ENCODE results near the gene SPOCK1.
A peak's percentile ranks its signal among the peaks of the same experiment; 100 is the strongest.

The SPOCK1 gene

GRCh38 chr5:137101544-137101943 is 397.6 kb downstream of the SPOCK1 start:
- peaks cover 7% of the 10 kb centered on the region for H3K27me3 Mint-ChIP-seq (ENCODE audit: low read depth)
- H3K9me3 Mint-ChIP-seq = no peaks in the 10 kb centered on the region
- H3K27ac Mint-ChIP-seq = peak overlapping the region in 1 of 3 experiments; percentile 24
- no peaks in the 10 kb centered on the region for H3K36me3 Mint-ChIP-seq (ENCODE audit: low read depth)
- no peak overlapping the region for H3K4me3 Mint-ChIP-seq
- H3K4me1 Mint-ChIP-seq = peaks cover 21% of the 10 kb centered on the region
- no peak for TF ChIP-seq CTCF (IDR thresholded peaks at IDR 0.05; ENCODE audit: unreplicated experiment in 3 of 3)

- Mint-ChIP-seq H3K27me3 (ENCODE audit: low read depth) (peaks cover 6% of the 10 kb centered on the region), H3K9me3 (no peaks in the 10 kb centered on the region)
Measured at GRCh38 chr5:137099651-137100050, 399.5 kb downstream of the SPOCK1 start.

GRCh38 chr5:137098663-137099062 is 400.5 kb downstream of the SPOCK1 start:
- no peak overlapping the region for H3K27ac Mint-ChIP-seq
- H3K36me3 Mint-ChIP-seq (ENCODE audit: low read depth) = no peaks in the 10 kb centered on the region
- no peaks in the 10 kb centered on the region for H3K9me3 Mint-ChIP-seq
- no peak overlapping the region for H3K4me3 Mint-ChIP-seq
- peaks cover 21% of the 10 kb centered on the region for H3K4me1 Mint-ChIP-seq
- TF ChIP-seq CTCF (IDR thresholded peaks at IDR 0.05; ENCODE audit: unreplicated experiment in 3 of 3) = no peak
- H3K27me3 Mint-ChIP-seq (ENCODE audit: low read depth) = peaks cover 6% of the 10 kb centered on the region

More at GRCh38 chr5:137099651-137100050, 399.5 kb downstream of the SPOCK1 start:
- H3K36me3 Mint-ChIP-seq (ENCODE audit: low read depth) = no peaks in the 10 kb centered on the region
- TF ChIP-seq CTCF (IDR thresholded peaks at IDR 0.05; ENCODE audit: unreplicated experiment in 3 of 3) = no peak
- H3K4me1 Mint-ChIP-seq = peaks cover 21% of the 10 kb centered on the region
- H3K27ac Mint-ChIP-seq = peak overlapping the region in 2 of 3 experiments; percentile 18 to 49
- no peak overlapping the region for H3K4me3 Mint-ChIP-seq

- Mint-ChIP-seq H3K27me3 (ENCODE audit: low read depth) (peaks cover 6% of the 10 kb centered on the region), H3K4me3 (no peak overlapping the region), H3K27ac (no peak overlapping the region), H3K9me3 (no peaks in the 10 kb centered on the region), H3K4me1 (peaks cover 24% of the 10 kb centered on the region), H3K36me3 (ENCODE audit: low read depth) (no peaks in the 10 kb centered on the region)
- no peak for TF ChIP-seq CTCF (IDR thresholded peaks at IDR 0.05; ENCODE audit: unreplicated experiment in 3 of 3)
Measured at GRCh38 chr5:137098238-137098637, 400.9 kb downstream of the SPOCK1 start.

- no peak for TF ChIP-seq CTCF (IDR thresholded peaks at IDR 0.05; ENCODE audit: unreplicated experiment in 3 of 3)
- Mint-ChIP-seq H3K36me3 (ENCODE audit: low read depth) (no peaks in the 10 kb centered on the region), H3K27ac (no peak overlapping the region), H3K27me3 (ENCODE audit: low read depth) (peaks cover 6% of the 10 kb centered on the region), H3K4me3 (no peak overlapping the region), H3K4me1 (peaks cover 32% of the 10 kb centered on the region), H3K9me3 (no peaks in the 10 kb centered on the region)
Measured at GRCh38 chr5:137097203-137097602, 401.9 kb downstream of the SPOCK1 start.
